H1 (cell line): Measurements from ENCODE around the gene DYNC1H1. TPM values are rescaled to one million over a fixed set of nuclear protein-coding genes. Genes with fewer than 3 reads are reported as not detected.

Source experiments
- CTCF ChIA-PET: fragments of 300-600 bp; sonication (Branson Sonifier 250); formaldehyde crosslinking; loops from one replicate; lab custom pipeline; 2021; ENCODE audit not compliant: partially characterized antibody; lab: Charles Lee
- POLR2A ChIA-PET: fragments of 300-600 bp; sonication (Branson Sonifier 250); formaldehyde crosslinking; loops from one replicate; lab custom pipeline; 2021; ENCODE audit warnings: inconsistent platforms; ENCODE audit not compliant: partially characterized antibody; lab: Charles Lee
- DNase-seq, 2 experiments: peaks; one replicate each; pipeline versions ENCODE4 v3.0.0 to v3.0.0-alpha.2; 2010 to 2022; ENCODE audit warnings: low spot score in 2 of 2, low read depth in 1 of 2, mixed read lengths in 1 of 2
- FAIRE-seq: peaks from 2 replicates; lab custom pipeline; 2011; peaks lifted over from hg19 to GRCh38; lab: Jason Lieb, UNC
- H2AFZ ChIP-seq: 2 replicates; pipeline ENCODE4 v1.8.1; 2012; ENCODE audit warnings: low read length, inconsistent platforms
- H2AK5ac ChIP-seq: 2 replicates; pipeline ENCODE4 v1.6.1; 2013; ENCODE audit warnings: low read depth, low read length
- H2BK120ac ChIP-seq: replicated peaks from 2 replicates; pipeline ENCODE3; 2013; ENCODE audit warnings: low read depth, low read length, inconsistent platforms
- H2BK12ac ChIP-seq: 2 replicates; pipeline ENCODE4 v1.6.1; 2013; ENCODE audit warnings: low read depth, low read length
- H2BK15ac ChIP-seq: 2 replicates; pipeline ENCODE4 v1.6.1; 2013; ENCODE audit warnings: low read length
- H2BK20ac ChIP-seq: 2 replicates; pipeline ENCODE4 v1.6.1; 2013; ENCODE audit warnings: low read length
- H2BK5ac ChIP-seq: 2 replicates; pipeline ENCODE4 v1.6.1; 2013; ENCODE audit warnings: low read depth, low read length
- H3K14ac ChIP-seq: 2 replicates; pipeline ENCODE4 v1.6.1; 2013; ENCODE audit warnings: inconsistent platforms; ENCODE audit not compliant: insufficient read length
- H3K18ac ChIP-seq: 2 replicates; pipeline ENCODE4 v1.6.1; 2013; ENCODE audit warnings: low read length; ENCODE audit errors: extremely low read depth
- H3K23ac ChIP-seq: 2 replicates; pipeline ENCODE4 v1.6.1; 2013; ENCODE audit warnings: inconsistent platforms; ENCODE audit not compliant: insufficient read length
- H3K23me2 ChIP-seq: 2 replicates; pipeline ENCODE4 v1.6.1; 2013; ENCODE audit warnings: low read depth, low read length
- H3K27ac ChIP-seq: 2 replicates; pipeline ENCODE4 v1.6.1; 2011; ENCODE audit warnings: low read depth, low read length, inconsistent platforms
- H3K27me3 ChIP-seq, 4 experiments: replicated peaks in 1 of 4; 1 replicate in 1 of 4; 2 replicates in 3 of 4; pipeline versions ENCODE4 v1.6.1 to v1.8.1; 2011 to 2013; ENCODE audit warnings: low read length in 3 of 4, mild to moderate bottlenecking in 3 of 4, inconsistent platforms in 2 of 4, mixed read lengths in 2 of 4, moderate library complexity in 1 of 4; ENCODE audit not compliant: control insufficient read depth in 3 of 4, insufficient read depth in 3 of 4; ENCODE audit errors: extremely low read depth in 1 of 4
- H3K36me3 ChIP-seq, 4 experiments: 2 replicates each; pipeline versions ENCODE4 v1.6.1 to v1.8.1; 2011 to 2013; ENCODE audit warnings: mild to moderate bottlenecking in 4 of 4, low read length in 3 of 4, moderate library complexity in 2 of 4, control low read depth in 1 of 4, inconsistent platforms in 1 of 4; ENCODE audit not compliant: insufficient read depth in 4 of 4, control insufficient read depth in 2 of 4
- H3K4ac ChIP-seq: replicated peaks from 2 replicates; pipeline ENCODE3; 2013; ENCODE audit warnings: low read length, low read depth, mixed read lengths, inconsistent platforms; ENCODE audit not compliant: insufficient read length
- H3K4me1 ChIP-seq, 4 experiments: replicated peaks in 1 of 4; 1 replicate in 1 of 4; 2 replicates in 3 of 4; pipeline versions ENCODE4 v1.6.1 to v1.8.1; 2011 to 2013; ENCODE audit warnings: low read length in 3 of 4, inconsistent platforms in 2 of 4, mixed read lengths in 1 of 4; ENCODE audit not compliant: insufficient read depth in 4 of 4, control insufficient read depth in 3 of 4
- H3K4me2 ChIP-seq, 2 experiments: 2 replicates each; pipeline versions ENCODE4 v1.6.1 to v1.8.1; 2011 to 2013; ENCODE audit warnings: low read depth in 2 of 2, low read length in 2 of 2, control low read depth in 1 of 2, inconsistent platforms in 1 of 2, mild to moderate bottlenecking in 1 of 2; ENCODE audit not compliant: insufficient read depth in 1 of 2
- H3K4me3 ChIP-seq, 4 experiments: fragments of 200-600, 300-600 bp in 1 of 4; sonication (generic), shearing (Covaris generic), sonication (Bioruptor Twin) in 1 of 4; 2 replicates each; pipeline versions ENCODE4 v1.5.1 to v1.8.1; 2011 to 2016; ENCODE audit warnings: low read length in 4 of 4, low read depth in 3 of 4, control low read depth in 2 of 4, inconsistent platforms in 2 of 4, mild to moderate bottlenecking in 2 of 4, mixed read lengths in 1 of 4, moderate library complexity in 1 of 4; ENCODE audit not compliant: insufficient read depth in 2 of 4; ENCODE audit errors: extremely low read depth in 1 of 4
- H3K56ac ChIP-seq: replicated peaks from 2 replicates; pipeline ENCODE3; 2013; ENCODE audit warnings: low read depth, mild to moderate bottlenecking, mixed read lengths, low read length, inconsistent platforms; ENCODE audit not compliant: insufficient read length
- H3K79me1 ChIP-seq: 2 replicates; pipeline ENCODE4 v1.6.1; 2013; ENCODE audit warnings: low read depth, low read length, control low read depth
- H3K79me2 ChIP-seq, 2 experiments: 2 replicates each; pipeline versions ENCODE4 v1.6.1 to v1.8.1; 2012 to 2013; ENCODE audit warnings: low read length in 2 of 2, mild to moderate bottlenecking in 2 of 2, inconsistent platforms in 1 of 2; ENCODE audit not compliant: insufficient read depth in 2 of 2, control insufficient read depth in 1 of 2
- H3K9ac ChIP-seq, 4 experiments: replicated peaks in 1 of 4; 1 replicate in 1 of 4; 2 replicates in 3 of 4; pipeline versions ENCODE4 v1.6.1 to v1.8.1; 2011 to 2013; ENCODE audit warnings: low read depth in 3 of 4, low read length in 3 of 4, control low read depth in 2 of 4, mild to moderate bottlenecking in 2 of 4, moderate library complexity in 2 of 4, inconsistent platforms in 1 of 4; ENCODE audit errors: extremely low read depth in 1 of 4
- H3K9me3 ChIP-seq, 2 experiments: 2 replicates each; pipeline versions ENCODE4 v1.6.1 to v1.8.1; 2012 to 2013; ENCODE audit warnings: mild to moderate bottlenecking in 2 of 2, moderate library complexity in 2 of 2, control low read depth in 1 of 2, inconsistent platforms in 1 of 2, low read depth in 1 of 2, low read length in 1 of 2, mixed read lengths in 1 of 2; ENCODE audit not compliant: insufficient read depth in 2 of 2
- H4K20me1 ChIP-seq, 2 experiments: replicated peaks in 1 of 2; 2 replicates each; pipeline versions ENCODE3 to v1.8.1; 2011 to 2013; ENCODE audit warnings: inconsistent platforms in 2 of 2, low read length in 2 of 2, mild to moderate bottlenecking in 1 of 2; ENCODE audit not compliant: insufficient read depth in 2 of 2, control insufficient read depth in 1 of 2
- H4K5ac ChIP-seq: 2 replicates; pipeline ENCODE4 v1.6.1; 2013; ENCODE audit warnings: low read length, low read depth, mixed read lengths, inconsistent platforms; ENCODE audit not compliant: insufficient read length
- H4K8ac ChIP-seq: 2 replicates; pipeline ENCODE4 v1.8.0; 2013; ENCODE audit warnings: mild to moderate bottlenecking, moderate library complexity, low read length, inconsistent platforms; ENCODE audit not compliant: insufficient read depth; ENCODE audit errors: extremely low read depth
- H4K91ac ChIP-seq: replicated peaks from 2 replicates; pipeline ENCODE3; 2013; ENCODE audit warnings: low read length, mixed read lengths, inconsistent platforms; ENCODE audit not compliant: insufficient read length
- ASH2L ChIP-seq: fragments of 200-600, 300-600 bp; sonication (generic); IDR thresholded peaks from one replicate; pipeline ENCODE4 v1.7.1; 2017; ENCODE audit warnings: low read length
- BACH1 ChIP-seq: IDR thresholded peaks from 2 replicates; pipeline ENCODE4 v1.6.1; 2012; ENCODE audit warnings: low read length, improper control_type of control experiment
- BCL11A ChIP-seq, 2 experiments: IDR thresholded peaks; one replicate each; pipeline ENCODE4 v1.6.1; 2011; ENCODE audit warnings: low read depth in 2 of 2, low read length in 2 of 2, mild to moderate bottlenecking in 2 of 2
- CTBP2 ChIP-seq: IDR thresholded peaks from 2 replicates; pipeline ENCODE4 v1.7.0; 2011; ENCODE audit warnings: borderline replicate concordance, mild to moderate bottlenecking, moderate library complexity, mixed read lengths, low read length; ENCODE audit not compliant: insufficient read depth, insufficient read length
- HDAC2 ChIP-seq, 2 experiments: fragments of 300-600 bp in 1 of 2; sonication (generic) in 1 of 2; IDR thresholded peaks; 2 replicates each; pipeline ENCODE4 v1.6.1; 2011 to 2012; ENCODE audit warnings: low read depth in 2 of 2, low read length in 2 of 2, mild to moderate bottlenecking in 2 of 2, moderate library complexity in 2 of 2, borderline replicate concordance in 1 of 2, inconsistent platforms in 1 of 2
- SUZ12 ChIP-seq: fragments of 200-600 bp; sonication (generic); IDR thresholded peaks from 2 replicates; pipeline ENCODE4 v1.6.1; 2012; ENCODE audit warnings: mild to moderate bottlenecking, inconsistent platforms, low read length, moderate library complexity, mixed read lengths
- WGBS, 2 experiments: shearing (Covaris generic) in 1 of 2; methylation state at CpG; one replicate each; pipeline versions ENCODE4 v1.1.6 to v1.1.7; 2013 to 2015; ENCODE audit warnings: low lambda C conversion rate in 2 of 2, mixed read lengths in 2 of 2, inconsistent platforms in 1 of 2, low coverage in 1 of 2, missing lambda C conversion rate in 1 of 2; ENCODE audit not compliant: insufficient replicate concordance in 2 of 2, insufficient coverage in 1 of 2, insufficient read length in 1 of 2; ENCODE audit errors: extremely low coverage in 1 of 2, missing lambda C conversion rate in 1 of 2; 5-methylcytosine and 5-hydroxymethylcytosine counted together
- polyA plus RNA-seq, 7 experiments: library from polyadenylated mRNA; depleted of rRNA in 3 of 7; stranded (reverse) in 5 of 7; unstranded in 2 of 7; fragments of >200 nt in 5 of 7; fragments of 200-250 nt in 2 of 7; gene quantifications; 1 replicate in 5 of 7; 2 replicates in 1 of 7; 4 replicates in 1 of 7; pipeline versions ENCODE4 v1.2.1 to v1.2.3, GENCODE V29; 2011 to 2013; ENCODE audit warnings: missing spikeins in 2 of 7, mixed read lengths in 2 of 7
- total RNA-seq: library from RNA; stranded (reverse); fragmentation: NEBNext Ultra II Directional; extraction: Animal tissue kit (Norgen Biotek cat#: 25700); gene quantifications from 2 replicates; pipeline ENCODE4 v1.2.1, GENCODE V29; 2021

DYNC1H1 gene
- total and polyA plus RNA-seq, 2 of the 8 experiments (the other 6 are each of a cell fraction or from before 2014, with no cell fraction given): 238 to 387 TPM

DNA sequence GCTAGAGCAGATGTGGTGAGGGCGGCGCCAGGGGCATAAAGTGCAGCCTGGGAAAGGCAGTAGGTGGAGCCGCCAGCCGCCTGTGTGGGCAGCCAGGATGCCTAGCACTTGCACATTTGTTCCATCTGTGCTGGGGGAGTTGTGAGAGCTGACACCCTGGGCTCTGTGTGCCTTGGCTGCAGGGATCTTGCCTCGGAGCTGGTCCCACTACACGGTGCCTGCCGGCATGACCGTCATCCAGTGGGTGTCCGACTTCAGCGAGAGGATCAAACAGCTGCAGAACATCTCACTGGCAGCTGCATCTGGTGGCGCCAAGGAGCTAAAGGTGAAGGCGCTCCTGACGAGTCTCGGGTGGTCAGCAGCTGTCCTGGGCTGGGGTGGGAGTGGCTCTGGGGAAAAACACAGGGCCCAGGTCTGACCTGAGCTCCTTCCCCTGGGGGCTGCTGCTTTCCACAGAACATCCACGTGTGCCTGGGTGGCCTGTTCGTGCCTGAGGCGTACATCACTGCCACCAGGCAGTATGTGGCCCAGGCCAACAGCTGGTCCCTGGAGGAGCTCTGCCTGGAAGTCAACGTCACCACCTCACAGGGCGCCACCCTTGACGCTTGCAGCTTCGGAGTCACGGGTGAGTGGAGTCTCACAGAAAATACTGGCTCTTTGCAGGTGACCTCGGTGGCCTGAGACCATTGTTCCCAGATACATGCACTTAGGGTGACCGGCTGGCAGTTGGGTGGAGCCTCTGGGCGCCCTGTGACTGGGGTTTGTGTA is 85.1 kb downstream of the DYNC1H1 start:
- Histone ChIP-seq H2BK120ac (no peak overlapping the region), H3K4ac (no peak overlapping the region), H3K23me2 (no peaks in the 10 kb centered on the region), H2BK20ac (no peak overlapping the region), H3K4me3 (no peak overlapping the region), H3K9me3 (no peaks in the 10 kb centered on the region), H2BK12ac (no peak overlapping the region), H4K5ac (no peak overlapping the region), H3K56ac (no peak overlapping the region), H4K91ac (no peak overlapping the region), H3K9ac (no peak overlapping the region), H2AFZ (no peak overlapping the region), H3K18ac (no peak overlapping the region), H4K8ac (no peak overlapping the region; the same call in 1 of the 2 replicates), H3K4me2 (no peak overlapping the region), H3K27me3 (no peaks in the 10 kb centered on the region), H3K4me1 (no peaks in the 10 kb centered on the region), H3K14ac (no peak overlapping the region), H2BK15ac (no peak overlapping the region), H3K79me1 (no peaks in the 10 kb centered on the region), H3K36me3 (peaks cover 26 to 63% (median 50%) of the 10 kb centered on the region in 4 experiments), H2AK5ac (no peak overlapping the region), H3K27ac (no peak overlapping the region), H2BK5ac (no peak overlapping the region; the same call in 1 of the 2 replicates), H3K23ac (no peak overlapping the region), H3K79me2 (no peaks in the 10 kb centered on the region), H4K20me1 (peaks cover 0 to 2% of the 10 kb centered on the region in 2 experiments)
- ChIA-PET POLR2A (interaction anchor here (0.8 to 2.1 kb wide), 6 partner anchors 13 to 40 kb away, joined by 3 to 8 read pairs (median 4); no protein-coding TSS in a partner anchor), CTCF (interaction anchor here (0.8 to 7.8 kb wide), 14 partner anchors 9 to 269 kb away, joined by 3 to 74 read pairs (median 5); no protein-coding TSS in a partner anchor)
- 96% methylated on average over 25 of the region's 25 CpGs; no CpG with 5 or more reads in 1 of the 2 experiments for WGBS, 2 experiments
- DNase-seq: no peak
- TF ChIP-seq CTBP2: no peak
- TF ChIP-seq ASH2L: no peak
- no peak for TF ChIP-seq BACH1
- TF ChIP-seq SUZ12: no peak
- no peak for TF ChIP-seq BCL11A (IDR thresholded peaks at IDR 0.05; ENCODE audit: low read depth in 2 of 2, low read length in 2 of 2)
- no peak for TF ChIP-seq HDAC2 (IDR thresholded peaks at IDR 0.05; ENCODE audit: borderline replicate concordance in 1 of 2, low read depth in 2 of 2, low read length in 2 of 2)
- FAIRE-seq: no peak
